HG03175 (cell line): ENCODE results near the gene SPATA22.
"Not testable (repeated sequence)": the region's sequence is repeated elsewhere in the genome, so short reads cannot be mapped to it uniquely, and the experiment has no call there.

Source experiments
- ATAC-seq: cut with Tn5 transposase; IDR thresholded peaks from one replicate; pipeline ENCODE4 v1.9.1; 2021; ENCODE audit warnings: mild to moderate bottlenecking, moderate library complexity; ENCODE audit not compliant: unreplicated experiment

SPATA22 gene, protein sequence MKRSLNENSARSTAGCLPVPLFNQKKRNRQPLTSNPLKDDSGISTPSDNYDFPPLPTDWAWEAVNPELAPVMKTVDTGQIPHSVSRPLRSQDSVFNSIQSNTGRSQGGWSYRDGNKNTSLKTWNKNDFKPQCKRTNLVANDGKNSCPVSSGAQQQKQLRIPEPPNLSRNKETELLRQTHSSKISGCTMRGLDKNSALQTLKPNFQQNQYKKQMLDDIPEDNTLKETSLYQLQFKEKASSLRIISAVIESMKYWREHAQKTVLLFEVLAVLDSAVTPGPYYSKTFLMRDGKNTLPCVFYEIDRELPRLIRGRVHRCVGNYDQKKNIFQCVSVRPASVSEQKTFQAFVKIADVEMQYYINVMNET

DNA sequence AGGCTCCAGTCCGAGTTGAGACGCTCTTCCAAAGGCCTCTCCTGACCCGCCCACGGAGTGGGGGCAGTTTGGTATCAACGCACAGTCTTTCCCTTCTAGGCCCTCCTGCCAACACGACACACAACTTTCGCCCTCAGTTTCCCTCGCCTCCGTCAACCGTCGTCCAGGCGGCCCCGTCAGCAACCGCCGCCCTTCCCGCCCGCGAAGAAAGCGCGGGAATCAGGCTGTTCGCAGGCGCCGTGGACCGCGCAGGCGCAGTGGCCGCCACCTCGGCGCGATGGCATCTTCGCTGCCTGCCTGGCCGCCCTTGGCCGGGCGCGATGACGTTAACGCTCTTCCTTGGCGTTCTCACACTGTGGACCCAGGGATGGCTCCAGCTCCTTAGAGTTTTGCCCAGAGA is at the start of gene SPATA22:
Gene SPATA22 (minus strand): TSS at position 221 of the 400 bp plus-strand sequence. CDS start 2,494 bp downstream, outside the sequence.
- ATAC-seq = no peak

DNA sequence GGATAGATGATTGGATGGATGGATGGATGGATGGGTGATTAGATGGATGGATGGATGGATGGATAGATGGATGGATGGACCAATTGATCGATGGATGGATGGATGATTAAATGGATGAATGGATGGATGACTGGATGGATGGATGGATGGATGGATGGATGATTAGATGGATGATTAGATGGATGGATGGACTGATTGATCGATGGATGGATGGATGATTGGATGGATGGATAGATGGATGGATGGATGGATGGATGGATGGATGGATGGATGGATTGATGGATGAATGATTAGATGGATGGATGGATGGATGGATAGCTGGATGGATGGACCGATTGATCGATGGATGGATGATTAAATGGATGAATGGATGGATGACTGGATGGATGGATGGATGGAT is 47.9 kb upstream of the SPATA22 start:
- ATAC-seq = not testable (repeated sequence)

DNA sequence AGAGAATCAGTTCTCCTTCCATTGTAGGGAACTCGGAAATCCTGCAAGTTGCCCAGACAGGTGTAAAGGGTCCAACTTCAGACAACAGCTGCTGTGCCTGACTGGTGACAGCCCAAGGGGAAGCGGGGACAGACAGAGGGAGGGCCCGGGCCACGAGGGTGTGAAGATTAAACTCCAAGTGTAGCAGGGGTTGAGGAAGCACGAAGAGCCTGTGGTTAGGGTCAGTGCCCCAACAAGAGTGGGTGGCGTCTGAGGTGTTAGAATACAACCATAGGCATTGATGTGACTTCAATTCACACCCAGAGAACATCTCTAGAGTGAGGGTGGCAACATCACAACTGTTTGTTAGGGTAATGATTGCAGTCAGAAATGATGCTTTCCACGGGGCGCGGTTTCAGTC is 43.3 kb upstream of the SPATA22 start:
- ATAC-seq = no peak

DNA sequence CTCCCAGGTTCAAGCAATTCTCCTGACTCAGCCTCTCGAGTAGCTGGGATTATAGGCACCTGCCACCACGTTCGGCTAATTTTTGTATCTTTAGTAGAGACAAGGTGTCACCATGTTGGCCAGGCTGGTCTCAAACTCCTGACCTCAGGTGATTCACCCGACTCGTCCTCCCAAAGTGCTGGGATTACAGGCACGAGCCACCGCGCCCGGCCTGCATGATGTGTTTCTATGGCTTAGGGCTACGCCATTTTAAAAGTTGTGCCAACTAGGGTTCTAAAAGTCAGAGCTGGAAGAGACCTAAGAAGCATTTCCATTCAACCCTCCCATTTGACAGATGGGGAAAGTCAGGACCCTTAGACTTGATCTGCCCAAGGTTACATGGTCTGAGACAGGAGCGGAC is 42.5 kb upstream of the SPATA22 start:
- ATAC-seq = not testable (repeated sequence)

GRCh38 chr17:3513305-3514035 is 41.9 kb upstream of the SPATA22 start:
- no peak for ATAC-seq

- no peak for ATAC-seq
Observed at GRCh38 chr17:3512505-3513171, 41.0 kb upstream of the SPATA22 start.

DNA sequence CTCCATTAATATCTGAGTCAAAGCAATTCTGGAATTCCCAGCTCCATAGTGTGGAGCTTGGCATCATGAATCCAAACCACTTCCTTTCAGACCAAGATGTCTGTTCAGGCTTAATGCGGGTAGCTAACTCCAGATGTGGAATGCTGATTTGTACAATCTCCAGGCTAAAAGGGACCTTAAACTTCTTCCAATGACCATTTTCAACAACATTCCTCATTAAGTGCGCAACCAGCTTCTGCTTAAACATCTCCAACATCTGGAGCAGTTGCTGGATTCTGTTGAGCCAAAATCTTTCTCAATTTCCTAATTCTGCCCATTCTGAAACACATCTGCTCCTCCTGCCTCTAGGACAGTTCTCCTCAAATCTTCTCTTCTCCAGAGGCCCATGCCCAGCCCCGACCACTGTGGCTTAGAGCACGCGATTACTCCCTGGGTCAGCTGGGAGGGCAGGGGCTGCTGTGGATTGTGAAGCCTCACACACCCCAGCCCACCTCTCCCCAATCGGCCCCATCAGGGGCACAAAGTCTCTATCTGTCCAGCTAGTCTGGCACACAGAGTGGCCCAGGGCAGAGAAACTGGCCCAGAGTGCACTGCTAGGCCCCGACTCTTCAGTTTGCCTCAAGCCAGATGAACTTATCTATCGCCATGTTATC is 40.4 kb upstream of the SPATA22 start:
- no peak for ATAC-seq

DNA sequence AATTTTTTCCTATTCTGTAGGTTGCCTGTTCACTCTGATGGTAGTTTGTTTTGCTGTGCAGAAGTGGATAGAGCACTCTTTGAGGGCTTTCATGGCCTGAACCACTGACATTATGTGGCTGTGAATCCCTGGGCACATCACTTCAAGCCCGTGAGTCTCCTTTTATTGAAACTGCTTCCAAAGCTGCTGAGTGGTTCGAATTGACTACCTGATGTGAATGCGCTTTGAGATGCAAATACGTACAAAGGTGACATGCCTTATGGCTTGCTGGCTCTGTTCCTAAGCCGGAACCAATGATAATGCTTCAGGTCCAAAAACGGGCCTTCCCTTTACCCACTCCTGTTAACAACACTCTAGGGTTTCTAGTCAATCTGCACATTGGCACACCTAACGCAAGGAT is 38.5 kb upstream of the SPATA22 start:
- no peak for ATAC-seq

DNA sequence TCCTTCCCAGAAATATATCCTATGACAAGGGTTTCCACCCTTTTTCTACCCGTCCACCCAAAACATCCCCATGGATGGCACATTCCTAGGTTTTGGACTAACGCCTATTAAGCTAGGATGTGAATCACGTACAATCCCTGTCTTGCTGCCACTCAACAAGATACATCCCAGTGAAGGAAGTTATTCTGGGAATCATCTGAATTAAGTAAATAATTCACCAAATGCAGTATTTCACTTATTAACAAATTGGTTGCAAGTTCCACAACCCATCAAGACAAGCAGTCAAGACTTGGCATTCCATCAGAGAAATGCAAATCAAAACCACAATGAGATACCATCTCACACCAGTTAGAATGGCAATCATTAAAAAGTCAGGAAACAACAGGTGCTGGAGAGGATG is 36.2 kb upstream of the SPATA22 start:
- ATAC-seq = no peak

DNA sequence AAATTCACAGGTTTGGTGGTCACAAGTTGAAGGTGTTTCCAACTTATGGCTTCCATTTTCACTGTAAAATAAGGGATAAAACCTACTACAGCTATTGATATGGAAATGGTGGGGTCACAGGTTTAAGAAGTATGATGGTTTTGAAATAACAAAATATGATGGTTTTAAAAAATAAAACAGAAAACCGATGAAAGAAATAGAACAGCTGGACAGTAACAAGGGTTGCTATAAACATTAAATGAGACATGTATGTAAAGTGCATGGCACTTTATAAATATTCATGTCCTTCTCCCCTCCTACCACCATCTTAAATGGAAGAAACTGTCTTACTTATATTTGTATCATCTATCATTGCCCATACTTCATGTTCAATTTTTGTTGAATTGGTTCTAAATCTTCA is 35.5 kb upstream of the SPATA22 start:
- no peak for ATAC-seq

GRCh38 chr17:3506054-3506453 is 34.4 kb upstream of the SPATA22 start:
- ATAC-seq = no peak

- ATAC-seq = no peak
Observed at GRCh38 chr17:3505008-3505407, 33.4 kb upstream of the SPATA22 start.

DNA sequence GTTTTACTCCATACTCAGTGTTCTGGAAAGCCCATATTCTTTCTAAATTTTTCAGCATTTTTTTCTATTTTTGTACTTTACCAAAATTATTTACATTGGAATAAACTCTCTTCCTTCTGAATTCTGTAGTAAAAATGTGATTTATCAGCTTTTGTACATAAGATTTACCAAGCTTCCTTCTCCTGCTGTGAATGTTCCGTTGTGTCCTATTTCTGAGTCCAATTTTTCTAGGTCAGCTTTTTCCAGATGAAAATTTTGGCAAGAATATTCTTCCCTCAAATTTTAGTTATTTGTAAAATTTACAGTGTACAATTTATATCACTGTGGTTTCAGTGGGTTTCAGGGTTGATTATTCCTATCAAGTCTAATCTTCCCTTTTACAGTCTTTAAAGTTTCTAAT is 31.7 kb upstream of the SPATA22 start:
- ATAC-seq = no peak

GRCh38 chr17:3502466-3502865 is 30.8 kb upstream of the SPATA22 start:
- no peak for ATAC-seq

GRCh38 chr17:3501344-3501743 is 29.7 kb upstream of the SPATA22 start:
- no peak for ATAC-seq

DNA sequence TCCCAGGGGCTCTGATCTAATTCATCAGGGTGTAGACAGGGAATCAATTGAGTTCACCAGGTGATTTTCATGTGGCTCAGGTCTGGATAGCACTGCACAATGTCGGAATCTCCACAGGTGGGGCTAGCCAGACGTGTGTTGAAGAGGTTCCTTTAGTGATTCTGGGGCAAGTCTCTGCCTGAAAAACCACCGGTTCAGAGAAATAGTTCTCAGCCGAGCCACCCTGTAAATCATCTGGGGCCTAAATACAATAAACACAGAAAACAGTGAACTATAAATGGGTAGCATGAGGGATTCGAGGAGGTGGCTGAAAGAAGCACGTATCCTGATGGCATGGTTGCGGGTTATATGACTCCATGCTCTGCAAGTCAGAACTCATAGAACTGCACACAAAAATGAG is 25.5 kb upstream of the SPATA22 start:
- no peak for ATAC-seq

DNA sequence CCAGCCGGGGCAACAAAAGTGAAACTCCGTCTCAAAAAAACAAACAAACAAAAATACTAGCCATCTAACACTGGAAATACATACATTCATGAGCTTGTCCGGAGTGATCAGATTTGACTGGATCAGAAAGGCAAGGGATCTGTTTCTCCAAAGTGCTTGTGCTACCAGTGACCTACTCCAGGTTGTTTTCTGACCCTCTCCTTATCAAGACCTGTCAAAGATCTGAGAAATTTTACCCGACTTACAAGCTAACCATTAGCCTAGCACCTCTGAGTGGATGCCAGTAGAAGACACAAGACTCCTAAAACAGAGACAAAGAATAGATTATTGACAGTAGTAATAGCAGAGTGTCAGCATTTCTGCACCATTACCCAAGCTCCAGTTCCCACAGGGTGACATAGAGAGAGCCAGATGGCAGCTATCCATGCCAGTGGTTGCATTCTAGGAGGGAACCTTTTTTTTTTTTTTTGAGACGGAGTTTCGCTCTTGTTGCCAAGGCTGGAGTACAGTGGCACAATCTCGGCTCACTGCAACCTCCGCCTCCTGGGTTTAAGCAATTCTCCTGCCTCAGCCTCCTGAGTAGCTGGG is 14.0 kb upstream of the SPATA22 start:
- no peak for ATAC-seq

DNA sequence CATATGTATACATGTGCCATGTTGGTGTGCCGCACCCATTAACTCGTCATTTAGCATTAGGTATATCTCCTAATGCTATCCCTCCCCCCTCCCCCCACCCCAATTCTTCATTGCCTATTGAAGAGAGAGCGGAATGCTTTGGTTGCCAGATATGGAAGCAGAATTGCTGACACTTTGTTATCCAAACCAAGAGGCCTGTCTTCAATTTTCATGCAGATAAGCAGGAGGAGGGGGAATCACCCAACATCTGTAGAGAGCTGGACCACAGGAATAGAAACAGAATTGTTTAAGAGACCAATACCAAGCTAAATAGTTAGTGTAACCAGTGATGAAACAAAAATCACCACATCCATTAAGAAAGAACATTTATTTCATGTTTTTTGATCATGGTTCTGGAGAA is 11.2 kb upstream of the SPATA22 start:
- ATAC-seq = no peak

DNA sequence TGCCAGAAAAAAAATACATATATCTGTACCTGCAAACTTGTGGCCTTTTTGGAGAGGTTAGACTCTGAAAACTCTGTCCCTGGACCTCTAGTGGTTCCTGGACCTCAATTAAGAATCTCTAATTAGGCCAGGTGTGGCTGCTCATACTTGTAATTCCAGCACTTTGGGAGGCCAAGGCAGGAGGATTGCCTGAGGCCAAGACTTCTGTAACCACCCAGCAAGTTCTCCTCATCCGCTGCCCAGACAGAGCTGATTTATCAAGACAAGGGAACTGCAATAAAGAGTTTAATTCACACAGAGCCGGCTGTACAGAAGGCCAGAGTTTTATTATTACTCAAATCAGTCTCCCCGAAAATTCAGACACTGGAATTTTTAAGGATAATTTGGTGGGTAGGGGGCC is 8.4 kb upstream of the SPATA22 start:
- ATAC-seq = no peak

DNA sequence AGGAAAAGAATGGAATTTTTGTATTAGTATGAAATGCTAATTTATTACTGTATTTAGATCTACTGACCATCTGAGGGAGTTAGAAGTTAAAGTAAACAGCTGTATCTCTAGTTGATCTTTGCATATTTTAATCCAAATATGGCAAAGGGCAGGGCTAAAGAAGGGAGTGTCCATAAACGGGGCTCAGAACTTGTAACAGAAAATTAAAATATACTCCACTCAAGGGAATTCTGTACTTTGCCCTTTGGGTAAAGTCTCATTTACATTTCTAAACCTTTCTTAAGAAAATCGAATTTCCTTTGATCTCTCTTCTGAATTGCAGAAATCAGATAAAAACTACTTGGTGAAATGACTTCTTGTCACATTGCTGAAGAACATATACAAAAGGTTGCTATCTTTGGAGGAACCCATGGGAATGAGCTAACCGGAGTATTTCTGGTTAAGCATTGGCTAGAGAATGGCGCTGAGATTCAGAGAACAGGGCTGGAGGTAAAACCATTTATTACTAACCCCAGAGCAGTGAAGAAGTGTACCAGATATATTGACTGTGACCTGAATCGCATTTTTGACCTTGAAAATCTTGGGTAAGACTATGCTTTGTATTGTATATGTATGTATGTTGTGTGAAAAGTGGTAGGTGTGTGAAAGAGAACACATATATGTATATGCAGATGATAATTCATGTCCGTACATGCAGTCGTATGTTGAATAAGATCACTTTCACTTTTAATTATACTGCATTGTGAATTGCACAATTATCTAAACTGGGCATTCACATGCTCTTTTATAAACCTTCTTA is 4.4 kb upstream of the SPATA22 start, which contains the start of gene ASPA:
Gene ASPA (plus strand): TSS at position 186 of the 799 bp plus-strand sequence. CDS start 163 bp downstream, at position 349.
- no peak for ATAC-seq
